Frontal cortex (tissue), 4 donors: Measurements from ENCODE around the gene ADAM12. TPM values are rescaled to one million over a fixed set of nuclear protein-coding genes. Genes with fewer than 3 reads are reported as not detected.

Experiments used
- DNase-seq, 2 donors: peaks; one replicate each; pipeline ENCODE4 v3.0.0; 2012; ENCODE audit warnings: low spot score in 2 of 2
- FAIRE-seq: peaks from 2 replicates; lab custom pipeline; 2012; peaks lifted over from hg19 to GRCh38; lab: Jason Lieb, UNC
- total RNA-seq: library from RNA; depleted of rRNA; stranded (reverse); fragments of >200 nt; gene quantifications from one replicate; pipeline ENCODE4 v1.2.3, GENCODE V29; 2014
- donor health status: control.
- donor health status: control.
- donor health status: control.

ADAM12 gene
- total RNA-seq, 1 donor from 2014 or later, result 2.9 TPM

GRCh38 chr10:126014309-126014708 is 374.0 kb downstream of the ADAM12 start:
- DNase-seq (no peak), FAIRE-seq (no peak)

GRCh38 chr10:126013489-126014281 is 374.6 kb downstream of the ADAM12 start:
- DNase-seq, result no peak
- FAIRE-seq, result no peak

- FAIRE-seq (no peak), DNase-seq (no peak)
Observed at GRCh38 chr10:126012485-126012884, 375.8 kb downstream of the ADAM12 start.

- FAIRE-seq, result no peak
- DNase-seq, result no peak
Observed at GRCh38 chr10:126011995-126012394, 376.3 kb downstream of the ADAM12 start.

- no peak for FAIRE-seq
- no peak for DNase-seq
Observed at GRCh38 chr10:126009650-126010049, 378.6 kb downstream of the ADAM12 start.

GRCh38 chr10:126006906-126007305 is 381.4 kb downstream of the ADAM12 start:
- DNase-seq (no peak), FAIRE-seq (no peak)

- no peak for FAIRE-seq
- no peak for DNase-seq
Observed at GRCh38 chr10:126006264-126006663, 382.0 kb downstream of the ADAM12 start.

- no peak for FAIRE-seq
Observed at GRCh38 chr10:126004752-126005151, 383.5 kb downstream of the ADAM12 start.

GRCh38 chr10:126001576-126001975 is 386.7 kb downstream of the ADAM12 start:
- FAIRE-seq (no peak), DNase-seq (no peak)

More at GRCh38 chr10:126004752-126005151, 383.5 kb downstream of the ADAM12 start:
- no peak for DNase-seq

GRCh38 chr10:125999694-126000093 is 388.6 kb downstream of the ADAM12 start:
- DNase-seq, result no peak
- no peak for FAIRE-seq

GRCh38 chr10:125997586-125997985 is 390.7 kb downstream of the ADAM12 start:
- DNase-seq (no peak), FAIRE-seq (no peak)

GRCh38 chr10:125995726-125996304 is 392.5 kb downstream of the ADAM12 start:
- FAIRE-seq, result no peak
- no peak for DNase-seq

GRCh38 chr10:125994601-125995000 is 393.7 kb downstream of the ADAM12 start:
- DNase-seq, result no peak
- FAIRE-seq, result no peak

- FAIRE-seq (no peak), DNase-seq (no peak)
Observed at GRCh38 chr10:125992254-125992653, 396.0 kb downstream of the ADAM12 start.

GRCh38 chr10:125991392-125991791 is 396.9 kb downstream of the ADAM12 start:
- DNase-seq (no peak), FAIRE-seq (no peak)

- DNase-seq (no peak), FAIRE-seq (no peak)
Observed at GRCh38 chr10:125990974-125991373, 397.3 kb downstream of the ADAM12 start.

- DNase-seq (no peak), FAIRE-seq (no peak)
Observed at GRCh38 chr10:125989791-125990190, 398.5 kb downstream of the ADAM12 start.

GRCh38 chr10:125985557-125986240 is 402.6 kb downstream of the ADAM12 start:
- FAIRE-seq, result no peak
- no peak for DNase-seq

GRCh38 chr10:125984865-125985495 is 403.3 kb downstream of the ADAM12 start:
- DNase-seq (no peak), FAIRE-seq (no peak)

- DNase-seq (no peak), FAIRE-seq (no peak)
Observed at GRCh38 chr10:125984346-125984745, 403.9 kb downstream of the ADAM12 start.

- FAIRE-seq, result no peak
Observed at GRCh38 chr10:125983656-125984055, 404.6 kb downstream of the ADAM12 start.

More at GRCh38 chr10:125983656-125984055, 404.6 kb downstream of the ADAM12 start:
- DNase-seq, result no peak
